DND-41 (cell line): ENCODE data around the gene BTBD18.
"Not testable (repeated sequence)": the region's sequence is repeated elsewhere in the genome, so short reads cannot be mapped to it uniquely, and the experiment has no call there.

ENCODE experiments used
- ATAC-seq: fragments of 200-7000 bp; cut with Tn5 transposase; 3 replicates; pipeline ENCODE4 v1.9.1; 2021; ENCODE audit warnings: low read depth; ENCODE audit not compliant: insufficient read depth
- DNase-seq: peaks from one replicate; pipeline ENCODE4 v3.0.0-alpha.2; 2020
- H2AFZ ChIP-seq: 2 replicates; pipeline ENCODE4 v1.6.0; 2012; ENCODE audit warnings: low read depth, low read length
- H3K27ac ChIP-seq: 2 replicates; pipeline ENCODE4 v1.5.1; 2012; ENCODE audit warnings: low read length, inconsistent platforms
- H3K27me3 ChIP-seq: fragments of 200-600 bp; sonication (generic); 2 replicates; pipeline ENCODE4 v1.6.0; 2012; ENCODE audit warnings: low read length, mild to moderate bottlenecking, inconsistent platforms; ENCODE audit not compliant: insufficient read depth, poor library complexity
- H3K36me3 ChIP-seq: 2 replicates; pipeline ENCODE4 v1.5.1; 2012; ENCODE audit warnings: low read length, inconsistent platforms; ENCODE audit not compliant: insufficient read depth
- H3K4me1 ChIP-seq: 2 replicates; pipeline ENCODE4 v1.5.1; 2012; ENCODE audit warnings: mild to moderate bottlenecking, low read length; ENCODE audit not compliant: insufficient read depth
- H3K4me2 ChIP-seq: 2 replicates; pipeline ENCODE4 v1.6.0; 2012; ENCODE audit warnings: mild to moderate bottlenecking, moderate library complexity, low read length, inconsistent platforms; ENCODE audit not compliant: insufficient read depth
- H3K4me3 ChIP-seq, 2 experiments: fragments of 200-600 bp in 1 of 2; shearing (Covaris generic) in 1 of 2; 2 replicates each; pipeline ENCODE4 v1.5.1; 2012 to 2016; ENCODE audit warnings: inconsistent platforms in 2 of 2, low read length in 2 of 2, mild to moderate bottlenecking in 2 of 2, low read depth in 1 of 2, moderate library complexity in 1 of 2
- H3K79me2 ChIP-seq: 2 replicates; pipeline ENCODE4 v1.6.0; 2012; ENCODE audit warnings: low read length, inconsistent platforms; ENCODE audit not compliant: insufficient read depth
- H3K9ac ChIP-seq: 2 replicates; pipeline ENCODE4 v1.6.0; 2012; ENCODE audit warnings: low read depth, mild to moderate bottlenecking, inconsistent platforms, low read length, moderate library complexity
- H3K9me3 ChIP-seq: 2 replicates; pipeline ENCODE4 v1.5.1; 2012; ENCODE audit warnings: low read length, moderate library complexity, mild to moderate bottlenecking, inconsistent platforms; ENCODE audit not compliant: insufficient read depth, severe bottlenecking
- H4K20me1 ChIP-seq: 2 replicates; pipeline ENCODE4 v1.6.0; 2012; ENCODE audit warnings: low read length; ENCODE audit not compliant: insufficient read depth
- CTCF ChIP-seq: IDR thresholded peaks from 2 replicates; pipeline ENCODE4 v1.5.1; 2012; ENCODE audit warnings: borderline replicate concordance, low read length, moderate library complexity, mild to moderate bottlenecking; ENCODE audit not compliant: poor library complexity, severe bottlenecking; ENCODE audit errors: extremely low read depth
- EZH2 ChIP-seq: IDR thresholded peaks from 3 replicates; pipeline ENCODE4 v1.6.1; 2012; ENCODE audit warnings: borderline replicate concordance, low read depth, mild to moderate bottlenecking, moderate library complexity, low read length, inconsistent platforms; ENCODE audit not compliant: severe bottlenecking

The BTBD18 gene

GRCh38 chr11:57709802-57710367, 41.7 kb downstream of the BTBD18 start:
- Histone ChIP-seq H3K36me3 (peaks cover 45% of the 10 kb centered on the region), H3K27me3 (no peaks in the 10 kb centered on the region), H3K79me2 (peaks cover 79% of the 10 kb centered on the region), H2AFZ (no peak overlapping the region), H3K4me1 (peaks cover 39% of the 10 kb centered on the region), H4K20me1 (peaks cover 8% of the 10 kb centered on the region; the same call in 1 of the 2 replicates), H3K9ac (no peak overlapping the region), H3K4me3 (no peak overlapping the region), H3K27ac (no peak overlapping the region), H3K4me2 (peak overlapping the region; percentile 75; the same call in 1 of the 2 replicates), H3K9me3 (no peaks in the 10 kb centered on the region)
- ATAC-seq (no peak), DNase-seq (no peak)
- TF ChIP-seq CTCF: no peak

- not testable (repeated sequence) for H4K20me1 ChIP-seq, H2AFZ ChIP-seq, H3K4me1 ChIP-seq, H3K4me2 ChIP-seq, H3K27me3 ChIP-seq, H3K9ac ChIP-seq, H3K27ac ChIP-seq, H3K9me3 ChIP-seq, ATAC-seq, DNase-seq, H3K4me3 ChIP-seq
- Histone ChIP-seq H3K36me3 (peaks cover 63% of the 10 kb centered on the region), H3K79me2 (peaks cover 40% of the 10 kb centered on the region)
Observed at GRCh38 chr11:57705432-57705831, 46.2 kb downstream of the BTBD18 start.

DNA sequence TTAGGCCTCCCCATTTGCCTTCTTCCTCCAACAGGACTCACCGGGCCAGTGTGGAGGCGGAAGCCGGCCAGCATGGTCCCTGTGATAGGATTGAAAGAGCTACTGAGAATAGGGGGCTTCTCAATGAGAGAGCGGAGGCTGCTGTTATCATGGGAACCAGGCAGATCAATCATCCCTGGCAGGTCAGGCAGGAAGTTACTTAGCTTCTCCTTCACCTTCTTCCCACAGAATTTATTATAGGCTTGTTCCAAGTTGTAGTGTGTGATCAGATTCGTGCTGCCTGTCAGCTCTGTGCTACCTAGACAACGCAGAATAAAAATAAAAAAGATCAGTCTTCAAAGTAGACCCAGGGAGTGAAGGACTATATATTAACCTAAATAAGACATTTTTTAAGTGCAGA, 46.7 kb downstream of the BTBD18 start:
- Histone ChIP-seq H3K27me3 (no peaks in the 10 kb centered on the region), H3K4me3 (no peak overlapping the region), H3K36me3 (peaks cover 64% of the 10 kb centered on the region), H3K9me3 (no peaks in the 10 kb centered on the region), H3K4me2 (no peak overlapping the region), H3K27ac (no peak overlapping the region), H3K9ac (no peak overlapping the region; the same call in 1 of the 2 replicates), H4K20me1 (0 out of 2 replicates have a peak, but pooled peaks cover 4% of the 10 kb centered on the region), H2AFZ (no peak overlapping the region), H3K79me2 (peaks cover 35% of the 10 kb centered on the region), H3K4me1 (peaks cover 3% of the 10 kb centered on the region)
- DNase-seq (no peak), ATAC-seq (no peak)
- TF ChIP-seq EZH2 (no peak), CTCF (no peak)

DNA sequence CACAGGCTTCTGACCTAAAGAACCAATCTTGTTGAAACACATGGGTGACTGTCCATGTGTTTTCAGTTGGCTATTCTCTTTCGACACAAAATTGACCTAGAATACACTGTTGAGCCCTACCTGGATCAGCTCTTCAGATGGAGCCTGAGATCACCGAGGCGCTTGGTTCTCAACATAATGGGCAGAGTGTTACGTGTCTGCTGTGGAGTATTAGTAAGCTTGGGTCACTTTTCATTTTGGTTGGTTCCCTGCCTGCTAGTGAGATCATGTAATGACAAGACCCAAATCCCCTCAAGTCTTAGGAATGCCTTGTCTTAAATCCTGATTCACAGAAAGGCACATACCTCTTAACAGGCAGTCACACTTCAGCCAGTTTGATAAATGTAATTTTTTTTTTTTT, 48.3 kb downstream of the BTBD18 start:
- no peaks in the 10 kb centered on the region for H3K4me1 ChIP-seq
- TF ChIP-seq CTCF (no peak), EZH2 (no peak)
- no peak overlapping the region for H3K4me3 ChIP-seq
- H3K9me3 ChIP-seq: no peaks in the 10 kb centered on the region
- no peak overlapping the region for H2AFZ ChIP-seq
- H3K9ac ChIP-seq: no peak overlapping the region
- no peak overlapping the region for H3K27ac ChIP-seq
- ATAC-seq: no peak
- no peak for DNase-seq
- peaks cover 22% of the 10 kb centered on the region for H3K79me2 ChIP-seq
- no peak overlapping the region for H3K4me2 ChIP-seq
- 0 out of 2 replicates have a peak, but pooled peaks cover 4% of the 10 kb centered on the region for H4K20me1 ChIP-seq
- no peaks in the 10 kb centered on the region for H3K27me3 ChIP-seq
- peaks cover 70% of the 10 kb centered on the region for H3K36me3 ChIP-seq
